ENCODE results near the gene HLCS.

DNA sequence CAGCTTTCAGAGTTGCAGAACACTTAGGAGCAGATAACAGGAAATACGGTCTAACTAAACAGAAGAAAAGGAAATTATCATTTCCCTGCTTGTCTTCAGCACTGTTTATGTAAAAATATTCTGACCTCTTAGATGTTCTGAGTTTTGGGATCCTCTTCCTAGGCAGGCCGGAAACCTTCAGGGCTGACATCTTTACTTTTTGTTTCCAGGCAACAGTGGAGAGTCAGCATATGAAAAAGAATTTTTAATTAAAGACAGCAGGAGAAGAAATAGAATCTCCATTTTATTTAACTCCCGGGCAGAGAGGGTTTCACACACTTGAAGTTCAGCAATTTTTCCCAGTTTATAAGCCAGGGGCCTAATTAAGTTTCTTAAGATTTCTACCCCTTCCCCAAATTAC, 35.0 kb upstream of the HLCS start:
- TF ChIP-seq, protein P1, sequence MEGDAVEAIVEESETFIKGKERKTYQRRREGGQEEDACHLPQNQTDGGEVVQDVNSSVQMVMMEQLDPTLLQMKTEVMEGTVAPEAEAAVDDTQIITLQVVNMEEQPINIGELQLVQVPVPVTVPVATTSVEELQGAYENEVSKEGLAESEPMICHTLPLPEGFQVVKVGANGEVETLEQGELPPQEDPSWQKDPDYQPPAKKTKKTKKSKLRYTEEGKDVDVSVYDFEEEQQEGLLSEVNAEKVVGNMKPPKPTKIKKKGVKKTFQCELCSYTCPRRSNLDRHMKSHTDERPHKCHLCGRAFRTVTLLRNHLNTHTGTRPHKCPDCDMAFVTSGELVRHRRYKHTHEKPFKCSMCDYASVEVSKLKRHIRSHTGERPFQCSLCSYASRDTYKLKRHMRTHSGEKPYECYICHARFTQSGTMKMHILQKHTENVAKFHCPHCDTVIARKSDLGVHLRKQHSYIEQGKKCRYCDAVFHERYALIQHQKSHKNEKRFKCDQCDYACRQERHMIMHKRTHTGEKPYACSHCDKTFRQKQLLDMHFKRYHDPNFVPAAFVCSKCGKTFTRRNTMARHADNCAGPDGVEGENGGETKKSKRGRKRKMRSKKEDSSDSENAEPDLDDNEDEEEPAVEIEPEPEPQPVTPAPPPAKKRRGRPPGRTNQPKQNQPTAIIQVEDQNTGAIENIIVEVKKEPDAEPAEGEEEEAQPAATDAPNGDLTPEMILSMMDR (conservative IDR thresholded peaks at IDR 0.05; ENCODE audit: low read length) = no peak
- no peak for TF ChIP-seq EZH2phosphoT487 (IDR thresholded peaks at IDR 0.05; ENCODE audit: borderline replicate concordance)

Data from Loucy (cell line).